T follicular helper cell (primary cell): ENCODE measurements around the gene NCKAP5.
"Not testable (repeated sequence)": the region's sequence is repeated elsewhere in the genome, so short reads cannot be mapped to it uniquely, and the experiment has no call there.

Experiments
- DNase-seq: peaks from one replicate; pipeline ENCODE4 v3.0.0-alpha.2; 2020; ENCODE audit warnings: low read depth

NCKAP5 gene

GRCh38 chr2:132876745-132877391 is 691.4 kb downstream of the NCKAP5 start:
- no peak for DNase-seq

- no peak for DNase-seq
Observed at GRCh38 chr2:132875193-132875592, 693.1 kb downstream of the NCKAP5 start.

- DNase-seq, result no peak
Observed at GRCh38 chr2:132873738-132874137, 694.5 kb downstream of the NCKAP5 start.

DNA sequence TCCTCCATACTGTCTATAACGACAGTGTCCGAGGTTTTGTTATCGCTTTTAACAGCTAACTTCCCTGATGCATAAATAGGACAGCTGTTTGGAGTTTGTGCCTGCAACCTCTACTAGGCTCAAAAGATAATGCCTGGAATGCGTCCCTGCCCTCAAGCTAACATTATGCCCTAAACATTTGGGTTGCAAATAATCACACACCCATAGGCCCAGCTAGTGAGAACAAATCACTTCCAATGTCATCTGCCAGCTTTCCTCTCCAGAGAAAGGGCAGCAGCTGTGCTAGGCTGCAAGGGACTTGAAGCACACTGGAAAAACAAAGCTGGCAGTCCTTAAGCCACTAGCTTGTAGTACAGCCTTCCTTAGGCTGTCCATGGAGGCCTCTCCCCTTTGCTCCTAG is 696.4 kb downstream of the NCKAP5 start:
- no peak for DNase-seq

DNA sequence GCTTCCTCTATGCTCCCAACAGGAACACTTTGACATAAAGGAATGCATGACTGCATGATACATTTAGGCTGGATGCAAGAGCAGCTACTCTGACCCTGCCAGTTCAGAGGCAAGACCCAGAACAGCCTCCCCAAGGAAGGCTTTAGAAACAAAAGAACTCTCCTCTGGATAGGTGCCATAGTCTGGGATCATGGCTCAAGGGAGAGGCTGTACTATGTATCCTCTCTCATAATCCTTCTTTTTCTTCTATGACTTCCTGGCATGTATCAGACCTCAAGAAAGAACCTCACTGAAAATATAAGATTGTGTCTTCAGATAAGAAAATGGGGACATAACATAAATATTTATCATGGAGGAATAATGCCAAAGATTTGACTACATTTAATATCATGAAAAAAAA is 704.3 kb downstream of the NCKAP5 start:
- no peak for DNase-seq

GRCh38 chr2:132860220-132860619 is 708.0 kb downstream of the NCKAP5 start:
- no peak for DNase-seq

GRCh38 chr2:132859590-132859989 is 708.7 kb downstream of the NCKAP5 start:
- no peak for DNase-seq

DNA sequence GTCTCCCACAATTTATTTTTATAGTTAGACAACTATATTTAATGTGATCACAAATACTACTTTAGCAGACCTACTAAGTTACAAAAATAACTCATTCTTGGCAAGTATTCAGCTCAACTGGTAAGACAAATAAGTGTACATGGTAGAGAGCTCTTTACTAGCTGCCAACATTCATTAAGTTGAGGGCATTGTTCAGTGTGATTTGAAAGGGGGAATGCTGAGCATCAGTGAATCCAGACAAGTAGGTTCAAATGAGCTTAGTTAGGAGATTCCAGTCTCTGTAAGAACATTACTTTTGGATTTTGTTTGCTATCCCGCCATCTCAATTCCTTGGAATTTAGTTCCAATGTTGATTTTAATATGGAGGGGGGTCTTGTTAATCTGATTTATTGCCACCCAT is 710.9 kb downstream of the NCKAP5 start:
- no peak for DNase-seq

DNA sequence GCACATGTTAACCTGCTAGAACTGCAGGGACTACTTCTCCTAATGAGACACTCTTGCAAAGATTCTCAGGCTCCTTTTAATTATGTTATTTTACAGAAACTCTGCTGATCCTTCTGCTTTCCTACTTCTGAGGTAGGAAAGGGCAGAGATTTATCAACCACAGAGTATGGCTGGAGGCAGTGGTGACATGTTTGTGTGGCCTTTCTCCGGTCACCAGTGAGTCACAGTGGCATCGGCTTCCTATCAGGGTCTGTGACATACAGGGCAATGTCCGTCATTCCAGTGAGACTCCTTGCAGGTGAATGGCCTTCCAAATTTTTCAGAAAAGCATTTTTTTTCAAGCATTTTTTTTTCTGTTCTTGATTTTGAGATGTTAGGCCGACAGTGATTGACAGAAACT is 717.6 kb downstream of the NCKAP5 start:
- DNase-seq, result no peak

GRCh38 chr2:132849118-132849517 is 719.1 kb downstream of the NCKAP5 start:
- no peak for DNase-seq

DNA sequence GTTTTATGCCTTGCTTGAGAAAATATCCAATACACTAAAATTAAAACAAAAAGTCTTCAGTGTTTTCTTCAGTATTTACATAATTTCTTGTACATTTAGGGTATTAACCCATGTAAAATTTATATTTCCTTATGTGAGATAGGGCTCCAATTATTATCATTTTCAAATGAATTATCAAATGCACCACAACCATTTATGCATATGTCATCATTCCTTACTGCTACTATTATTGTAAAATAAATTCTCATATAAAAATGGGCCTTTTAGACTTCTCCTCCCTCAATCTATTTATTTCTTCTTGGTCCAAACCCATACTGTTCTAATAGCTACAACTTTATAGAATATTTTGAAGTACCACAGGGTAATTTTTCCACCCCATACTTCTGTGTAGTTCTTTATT is 722.9 kb downstream of the NCKAP5 start:
- DNase-seq, result no peak

GRCh38 chr2:132844585-132844984 is 723.7 kb downstream of the NCKAP5 start:
- DNase-seq, result no peak

DNA sequence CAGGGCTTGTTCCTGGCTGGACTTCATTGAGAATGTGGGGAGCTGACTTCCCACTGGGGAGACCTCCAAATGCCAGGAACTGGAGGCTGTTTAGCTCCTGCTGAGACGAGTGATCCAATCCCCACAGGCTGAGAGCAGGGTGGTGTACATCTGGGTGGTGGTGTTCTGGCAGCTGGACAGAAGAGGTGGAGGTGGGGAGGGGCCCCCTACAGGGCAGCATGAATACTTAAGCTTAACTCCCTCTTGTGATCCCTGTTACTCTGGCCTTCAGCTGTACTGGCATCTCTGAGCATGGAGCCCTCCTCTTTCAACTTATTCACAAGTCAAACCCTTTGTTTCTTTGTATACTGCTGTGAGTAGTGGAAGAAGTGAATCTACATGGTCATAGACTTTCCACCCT is 730.5 kb downstream of the NCKAP5 start:
- no peak for DNase-seq

DNA sequence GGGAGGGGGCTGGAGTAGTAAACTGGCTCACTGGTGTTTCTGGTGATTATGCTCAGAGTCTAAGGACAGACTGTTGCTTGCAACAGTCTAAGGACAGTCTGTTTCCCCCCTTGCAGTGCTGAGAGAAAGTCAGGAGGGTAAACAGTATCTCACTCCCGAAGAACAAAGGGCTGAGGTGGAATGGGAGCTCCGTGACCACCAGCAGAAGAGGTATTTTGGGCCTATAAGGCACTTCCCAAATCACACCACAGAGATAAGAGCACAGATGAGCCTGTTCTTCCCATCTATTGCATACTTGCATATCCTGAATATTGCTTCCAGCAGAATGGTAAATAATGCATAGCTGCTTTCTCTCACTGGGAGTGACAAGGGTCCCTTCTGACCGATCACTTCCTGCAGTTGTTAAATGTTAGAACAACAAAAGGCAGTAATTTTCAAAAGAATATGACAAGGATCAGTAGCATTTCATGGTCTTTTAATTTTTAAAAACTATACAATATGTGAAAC is 737.9 kb downstream of the NCKAP5 start:
- DNase-seq, result no peak

GRCh38 chr2:132825601-132826000 is 742.7 kb downstream of the NCKAP5 start:
- DNase-seq, result no peak

- DNase-seq, result no peak
Observed at GRCh38 chr2:132824716-132825115, 743.5 kb downstream of the NCKAP5 start.

DNA sequence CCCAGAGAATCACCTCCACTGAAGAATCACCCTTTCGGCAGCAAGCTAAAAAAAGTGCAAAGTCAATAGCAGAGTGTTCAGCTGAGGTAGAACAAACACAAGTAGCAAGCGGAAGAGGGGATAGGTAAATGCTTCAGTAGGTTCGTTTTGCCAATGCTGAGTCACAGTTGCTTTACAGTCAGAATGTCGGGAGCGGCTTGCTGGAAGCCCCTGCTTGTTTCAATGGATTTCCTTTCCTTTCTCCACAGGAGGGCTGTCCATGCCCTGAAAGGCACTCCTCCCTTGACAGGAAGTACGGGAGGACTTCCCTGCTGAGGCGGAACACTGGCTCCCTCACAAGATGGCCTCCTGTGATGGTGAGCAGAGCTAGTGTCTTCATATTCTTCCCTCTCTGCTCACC is 752.0 kb downstream of the NCKAP5 start:
- no peak for DNase-seq

GRCh38 chr2:132815516-132815915 is 752.7 kb downstream of the NCKAP5 start:
- DNase-seq, result no peak

- DNase-seq, result no peak
Observed at GRCh38 chr2:132814651-132815050, 753.6 kb downstream of the NCKAP5 start.

- DNase-seq, result no peak
Observed at GRCh38 chr2:132813422-132813821, 754.8 kb downstream of the NCKAP5 start.

- DNase-seq, result no peak
Observed at GRCh38 chr2:132811148-132811915, 756.9 kb downstream of the NCKAP5 start.

DNA sequence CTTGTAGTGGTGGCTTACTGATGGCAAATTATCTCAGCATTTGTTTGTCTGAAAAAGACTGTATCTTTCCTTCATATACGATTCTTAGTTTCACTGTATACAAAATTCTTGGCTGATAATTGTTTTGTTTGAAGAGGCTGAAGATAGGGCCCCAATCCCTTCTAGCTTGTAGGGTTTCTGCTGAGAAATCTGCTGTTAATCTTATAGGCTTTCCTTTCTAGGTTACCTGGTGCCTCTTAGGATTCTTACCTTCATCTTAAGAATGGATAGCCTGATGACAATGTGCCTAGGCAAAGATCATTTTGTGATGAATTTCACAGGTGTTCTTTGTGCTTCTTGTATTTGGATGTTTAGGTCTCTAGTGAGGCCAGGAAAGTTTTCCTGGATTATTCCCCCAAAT is 758.3 kb downstream of the NCKAP5 start:
- DNase-seq, result not testable (repeated sequence)

DNA sequence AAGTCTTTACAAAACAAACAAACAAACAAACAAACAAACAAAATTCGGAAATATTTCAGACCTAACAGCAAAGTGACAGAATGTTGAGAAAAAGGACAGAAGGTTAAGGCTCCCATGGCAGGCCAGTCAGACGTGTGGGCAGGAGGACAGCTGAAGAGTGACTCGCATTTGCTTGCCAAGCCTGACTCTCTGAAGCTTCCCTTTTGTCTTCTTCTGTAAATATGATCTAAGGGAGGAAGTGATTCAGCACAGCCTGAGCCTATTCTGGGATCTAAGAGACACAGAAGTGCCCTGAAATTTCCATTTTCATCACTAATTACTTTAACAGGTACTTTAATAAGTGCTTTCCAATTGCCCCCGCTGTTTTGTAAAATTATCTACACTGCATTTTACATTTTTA is 764.2 kb downstream of the NCKAP5 start:
- no peak for DNase-seq

- no peak for DNase-seq
Observed at GRCh38 chr2:132798341-132798740, 769.9 kb downstream of the NCKAP5 start.
